Skeletal muscle satellite cell (primary cell): ENCODE measurements around the gene LNX2.

Source experiments
- H3K27me3 ChIP-seq: 2 replicates; pipeline ENCODE4 v1.7.0; 2013; ENCODE audit warnings: low read length; ENCODE audit not compliant: control insufficient read depth, insufficient read depth
- H3K36me3 ChIP-seq: 2 replicates; pipeline ENCODE4 v1.7.0; 2013; ENCODE audit warnings: mild to moderate bottlenecking, control low read depth, low read length; ENCODE audit not compliant: insufficient read depth
- H3K4me1 ChIP-seq: 2 replicates; pipeline ENCODE4 v1.7.0; 2013; ENCODE audit warnings: low read length; ENCODE audit not compliant: control insufficient read depth, insufficient read depth
- H3K4me2 ChIP-seq: 2 replicates; pipeline ENCODE4 v1.7.0; 2013; ENCODE audit warnings: mild to moderate bottlenecking, low read length
- H3K4me3 ChIP-seq: 2 replicates; pipeline ENCODE4 v1.7.0; 2013; ENCODE audit warnings: low read length
- H3K9ac ChIP-seq: 2 replicates; pipeline ENCODE4 v1.7.0; 2013; ENCODE audit warnings: mild to moderate bottlenecking, low read depth, low read length, moderate library complexity
- H3K9me3 ChIP-seq: replicated peaks from 2 replicates; pipeline ENCODE4 v1.7.0; 2013; ENCODE audit warnings: mild to moderate bottlenecking, control low read depth, low read length

Gene LNX2

DNA sequence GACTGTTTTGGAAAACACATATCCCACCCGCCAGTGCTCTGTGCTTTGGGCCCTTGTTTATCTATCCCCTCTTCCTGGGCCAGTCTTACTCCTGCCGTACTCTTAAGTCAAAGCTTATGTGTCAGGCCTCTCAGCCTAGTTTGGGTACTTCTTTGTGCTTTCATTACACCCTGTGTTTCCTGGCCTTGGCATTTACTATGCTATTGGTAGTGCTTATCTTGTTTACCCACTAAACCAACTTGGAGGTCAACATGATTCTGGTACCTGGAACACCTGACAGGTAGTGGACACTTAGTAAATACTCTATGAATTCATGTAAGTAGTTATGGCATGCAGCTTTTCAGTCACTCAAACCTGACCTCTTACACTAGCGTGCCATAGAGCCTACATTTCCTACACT lies 3.7 kb upstream of the LNX2 start:
- Histone ChIP-seq H3K27me3 (no peaks in the 10 kb centered on the region), H3K9me3 (no peaks in the 10 kb centered on the region), H3K4me3 (no peak overlapping the region), H3K9ac (no peak overlapping the region), H3K4me1 (peaks cover 16% of the 10 kb centered on the region), H3K36me3 (peaks cover 20% of the 10 kb centered on the region), H3K4me2 (no peak overlapping the region)

DNA sequence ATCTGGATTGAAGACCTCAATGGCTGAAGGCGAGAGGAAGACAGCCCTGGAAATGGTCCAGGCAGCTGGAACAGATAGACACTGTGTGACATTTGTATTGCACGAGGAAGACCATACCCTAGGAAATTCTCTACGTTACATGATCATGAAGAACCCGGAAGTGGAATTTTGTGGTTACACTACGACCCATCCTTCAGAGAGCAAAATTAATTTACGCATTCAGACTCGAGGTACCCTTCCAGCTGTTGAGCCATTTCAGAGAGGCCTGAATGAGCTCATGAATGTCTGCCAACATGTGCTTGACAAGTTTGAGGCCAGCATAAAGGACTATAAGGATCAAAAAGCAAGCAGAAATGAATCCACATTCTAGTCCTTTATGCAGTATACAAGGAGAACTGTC lies 2.6 kb upstream of the LNX2 start:
- H3K4me1 ChIP-seq, result peaks cover 22% of the 10 kb centered on the region
- H3K4me2 ChIP-seq, result peak overlapping the region; percentile 98
- no peaks in the 10 kb centered on the region for H3K9me3 ChIP-seq
- no peaks in the 10 kb centered on the region for H3K27me3 ChIP-seq
- H3K4me3 ChIP-seq, result peak overlapping the region; percentile 97
- H3K36me3 ChIP-seq, result peaks cover 18% of the 10 kb centered on the region
- peak overlapping the region; percentile 94 for H3K9ac ChIP-seq

DNA sequence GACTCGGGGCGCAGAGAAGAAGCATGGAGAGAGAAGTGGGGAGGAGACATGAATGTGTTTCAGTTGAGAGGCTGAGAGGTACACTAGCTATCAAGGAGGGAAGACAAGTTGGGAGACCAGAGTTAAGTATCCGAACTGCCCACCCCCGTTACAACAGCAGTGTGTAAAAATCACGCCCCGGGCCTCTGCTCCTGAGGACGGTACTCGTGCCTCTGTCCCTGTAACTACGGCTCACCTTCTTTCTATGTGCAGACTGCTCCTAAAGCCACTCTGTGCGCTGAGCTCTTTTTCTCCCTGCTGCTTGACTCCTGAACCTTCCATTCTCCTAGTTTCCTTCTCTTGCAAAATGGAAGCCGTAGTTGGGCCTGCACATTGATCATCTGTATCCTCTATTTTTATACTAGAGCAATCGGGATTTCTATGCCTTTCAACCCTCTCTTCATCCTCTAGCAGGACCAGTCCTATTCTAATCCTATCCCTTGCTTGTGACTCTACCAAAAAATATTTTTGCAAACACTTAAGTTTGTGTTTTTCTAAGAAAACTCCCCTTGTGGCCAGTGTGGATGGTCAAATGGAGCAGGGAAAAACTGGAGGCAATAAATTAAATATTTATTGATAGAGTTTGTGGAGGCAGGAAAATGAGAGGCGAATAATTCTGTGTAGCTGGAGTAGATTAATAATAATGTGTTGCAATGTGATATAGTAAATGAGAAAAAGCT lies 1.9 kb upstream of the LNX2 start:
- Histone ChIP-seq H3K4me3 (peak overlapping the region; percentile 97), H3K4me2 (peak overlapping the region; percentile 98), H3K9me3 (no peaks in the 10 kb centered on the region), H3K36me3 (peaks cover 18% of the 10 kb centered on the region), H3K9ac (peak overlapping the region; percentile 94), H3K4me1 (peaks cover 22% of the 10 kb centered on the region), H3K27me3 (no peaks in the 10 kb centered on the region)

DNA sequence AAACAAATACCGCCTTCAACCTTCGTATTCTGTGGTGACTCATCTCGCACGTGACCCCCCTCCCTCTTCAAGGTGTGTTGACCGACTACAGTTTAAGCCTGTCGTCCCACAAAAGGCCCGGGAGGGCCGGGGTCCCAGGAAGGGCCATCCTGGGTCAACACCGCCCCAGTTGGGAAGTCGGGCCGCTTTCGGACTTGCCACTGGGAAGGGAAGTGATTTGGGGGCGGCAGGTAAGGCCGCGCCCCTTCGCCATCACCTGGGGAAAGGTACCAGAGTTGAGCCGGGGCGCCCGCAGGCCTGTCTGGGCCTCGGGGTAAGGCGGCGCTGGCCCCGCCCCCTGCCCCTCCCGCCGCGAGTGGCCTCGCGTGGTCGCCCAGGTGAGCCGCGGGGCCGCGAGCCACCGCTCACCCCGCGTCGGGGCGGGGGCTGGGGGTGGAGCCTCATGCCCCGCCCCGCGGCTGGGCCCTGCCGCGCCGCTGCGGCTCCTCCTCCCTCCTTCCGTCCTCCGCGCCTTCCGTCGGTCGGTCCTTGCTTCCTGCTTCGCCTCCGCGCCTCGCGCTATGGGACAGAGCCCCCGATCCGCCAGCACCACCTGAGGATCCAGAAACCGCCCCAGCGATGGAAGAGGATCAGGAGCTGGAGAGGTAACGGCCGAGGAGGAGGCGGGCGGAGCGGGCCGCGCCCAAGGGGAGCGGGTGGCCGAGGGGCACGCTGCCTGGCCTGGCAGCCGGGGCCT lies 1.2 kb upstream of the LNX2 start, which contains the start of gene POLR1D:
POLR1D (plus strand) TSS at position 527 of the 736 bp plus-strand sequence; CDS start at position 619, 92 bp downstream.
- H3K4me2 ChIP-seq, result peak within 1 kb of the TSS; percentile 98
- no peaks in the 10 kb centered on the region for H3K27me3 ChIP-seq
- H3K4me3 ChIP-seq, result peak within 1 kb of the TSS; percentile 97
- H3K36me3 ChIP-seq, result peaks cover 18% of the 10 kb centered on the region
- H3K9me3 ChIP-seq, result no peaks in the 10 kb centered on the region
- peaks cover 22% of the 10 kb centered on the region for H3K4me1 ChIP-seq
- H3K9ac ChIP-seq, result peak within 1 kb of the TSS; percentile 94

DNA sequence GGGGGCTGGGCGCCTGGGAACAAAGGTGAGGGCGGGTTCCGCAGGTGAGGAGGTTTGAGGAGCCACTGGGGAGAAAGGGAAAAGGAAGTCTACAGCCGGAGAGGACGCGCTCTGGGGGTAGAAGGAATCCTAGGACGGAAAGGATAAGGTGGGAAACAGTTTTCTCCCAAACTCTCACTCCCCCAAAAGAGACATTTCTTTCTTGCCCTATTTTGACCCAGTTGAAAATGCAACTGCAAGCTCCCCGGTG lies 712 bp upstream of the LNX2 start:
- H3K4me3 ChIP-seq, result peak overlapping the region; percentile 97
- peaks cover 22% of the 10 kb centered on the region for H3K4me1 ChIP-seq
- H3K27me3 ChIP-seq, result no peaks in the 10 kb centered on the region
- no peaks in the 10 kb centered on the region for H3K9me3 ChIP-seq
- H3K36me3 ChIP-seq, result peaks cover 18% of the 10 kb centered on the region
- H3K9ac ChIP-seq, result peak overlapping the region; percentile 94
- H3K4me2 ChIP-seq, result peak overlapping the region; percentile 98

DNA sequence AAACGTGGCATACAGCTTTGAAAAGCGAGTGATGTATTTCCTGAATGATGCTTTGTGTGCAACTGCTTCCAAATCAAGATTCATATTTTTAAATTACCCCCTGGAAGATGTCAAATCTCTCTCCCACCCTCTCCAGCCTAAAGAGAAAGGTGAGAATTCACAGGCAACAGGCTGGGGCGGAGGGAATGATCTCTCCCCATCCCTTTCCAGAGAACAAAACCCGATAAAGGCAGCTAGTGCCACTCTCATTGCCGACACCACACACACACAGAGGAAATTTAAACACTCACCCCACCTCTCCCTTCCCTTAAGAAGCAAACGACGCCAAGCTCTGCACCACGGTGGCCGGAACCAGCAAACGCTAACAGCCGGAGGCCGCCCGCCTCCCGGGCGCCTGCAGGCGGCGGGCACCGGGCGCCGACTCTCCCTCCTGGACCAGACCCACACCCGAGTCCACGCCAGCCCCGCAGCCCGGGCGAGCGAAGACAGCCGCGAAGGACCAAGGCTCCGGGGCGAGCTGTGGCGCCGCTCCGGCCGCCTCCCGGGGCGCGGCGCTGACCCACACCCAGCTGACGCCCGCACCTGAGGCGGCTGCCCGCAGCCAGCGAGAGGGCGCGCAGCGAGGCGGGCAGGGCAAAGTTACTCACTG lies 477 bp downstream of the LNX2 start:
- peak overlapping the region; percentile 97 for H3K4me3 ChIP-seq
- peak overlapping the region; percentile 89 for H3K4me2 ChIP-seq
- no peaks in the 10 kb centered on the region for H3K27me3 ChIP-seq
- no peaks in the 10 kb centered on the region for H3K9me3 ChIP-seq
- H3K9ac ChIP-seq, result peak overlapping the region; percentile 74
- H3K4me1 ChIP-seq, result peaks cover 22% of the 10 kb centered on the region
- peaks cover 15% of the 10 kb centered on the region for H3K36me3 ChIP-seq

DNA sequence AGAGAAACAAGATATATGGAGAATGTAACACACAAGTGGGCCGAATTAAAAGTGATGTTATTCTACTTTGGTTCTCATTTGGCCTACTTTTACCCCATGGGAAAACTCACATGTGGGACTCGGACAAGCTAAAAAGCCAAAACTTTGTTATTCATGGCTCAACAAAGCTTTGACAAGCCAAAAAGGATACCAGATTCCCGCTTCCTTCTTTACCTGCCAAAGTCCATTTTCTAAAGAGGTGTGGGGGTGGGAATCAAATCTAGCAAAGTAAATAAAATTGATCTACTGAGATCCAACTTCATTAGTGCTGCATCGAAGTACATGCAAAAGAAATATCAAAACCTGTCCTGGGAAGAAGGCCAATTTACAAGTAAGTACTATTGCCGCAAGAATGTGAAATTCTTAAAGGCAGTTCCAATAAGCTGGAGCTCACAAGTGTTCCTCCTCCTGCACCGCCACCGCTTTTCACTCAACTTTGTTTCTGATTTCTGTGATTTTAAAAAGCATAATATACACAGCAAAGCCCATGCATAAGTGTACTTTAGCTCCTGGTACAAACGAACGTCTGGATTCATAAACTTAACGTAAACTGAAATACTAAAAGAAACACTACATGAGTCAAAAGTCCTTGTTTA lies 1.1 kb downstream of the LNX2 start:
- H3K9ac ChIP-seq, result peak overlapping the region; percentile 74
- peaks cover 22% of the 10 kb centered on the region for H3K4me1 ChIP-seq
- peaks cover 14% of the 10 kb centered on the region for H3K36me3 ChIP-seq
- H3K4me2 ChIP-seq, result peak overlapping the region; percentile 89
- no peaks in the 10 kb centered on the region for H3K9me3 ChIP-seq
- no peaks in the 10 kb centered on the region for H3K27me3 ChIP-seq
- H3K4me3 ChIP-seq, result peak overlapping the region; percentile 97

DNA sequence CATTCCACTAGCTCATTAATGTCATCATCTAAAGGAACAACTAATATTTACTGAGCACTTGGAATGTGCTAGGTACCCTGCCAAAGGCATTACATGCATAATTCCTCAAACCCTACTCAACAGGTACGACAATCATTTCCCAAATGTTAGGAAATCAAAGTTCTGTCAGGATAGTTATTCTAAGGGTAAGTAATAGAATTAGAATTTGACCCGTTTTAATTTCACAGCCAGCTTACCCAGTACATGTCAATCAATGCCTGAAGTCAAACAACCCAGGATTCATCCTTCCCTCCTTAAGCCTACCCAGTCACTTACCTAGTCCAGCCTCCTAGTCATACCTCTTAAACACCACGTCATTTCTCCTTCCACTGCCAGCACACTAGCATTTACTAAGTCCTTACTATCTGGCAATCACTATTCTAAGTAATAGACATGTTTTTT lies 2.4 kb downstream of the LNX2 start:
- H3K4me3 ChIP-seq, result no peak overlapping the region
- H3K9ac ChIP-seq, result no peak overlapping the region
- H3K36me3 ChIP-seq, result peaks cover 1% of the 10 kb centered on the region
- no peak overlapping the region for H3K4me2 ChIP-seq
- no peaks in the 10 kb centered on the region for H3K27me3 ChIP-seq
- peaks cover 18% of the 10 kb centered on the region for H3K4me1 ChIP-seq
- no peaks in the 10 kb centered on the region for H3K9me3 ChIP-seq

DNA sequence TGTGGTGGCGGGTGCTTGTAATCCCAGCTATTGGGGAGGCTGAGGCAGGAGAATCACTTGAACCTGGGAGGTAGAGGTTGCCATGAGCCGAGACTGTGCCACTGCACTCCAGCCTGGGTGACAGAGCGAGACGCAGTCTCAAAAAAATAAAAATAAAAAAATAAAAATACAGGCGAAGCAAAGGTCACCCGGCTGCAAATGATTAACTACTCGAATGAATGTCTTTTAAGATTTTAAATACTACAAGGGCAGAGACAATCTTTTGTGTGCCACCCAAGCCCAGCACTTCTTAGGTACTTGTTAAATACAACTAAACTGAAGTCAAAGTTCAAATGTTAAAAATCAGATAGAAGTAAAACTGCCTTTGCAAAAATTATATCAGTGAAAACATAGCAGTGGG lies 6.7 kb downstream of the LNX2 start:
- Histone ChIP-seq H3K9ac (no peak overlapping the region), H3K4me3 (no peak overlapping the region), H3K4me2 (no peak overlapping the region), H3K9me3 (no peaks in the 10 kb centered on the region), H3K4me1 (peaks cover 8% of the 10 kb centered on the region), H3K27me3 (no peaks in the 10 kb centered on the region), H3K36me3 (no peaks in the 10 kb centered on the region)

DNA sequence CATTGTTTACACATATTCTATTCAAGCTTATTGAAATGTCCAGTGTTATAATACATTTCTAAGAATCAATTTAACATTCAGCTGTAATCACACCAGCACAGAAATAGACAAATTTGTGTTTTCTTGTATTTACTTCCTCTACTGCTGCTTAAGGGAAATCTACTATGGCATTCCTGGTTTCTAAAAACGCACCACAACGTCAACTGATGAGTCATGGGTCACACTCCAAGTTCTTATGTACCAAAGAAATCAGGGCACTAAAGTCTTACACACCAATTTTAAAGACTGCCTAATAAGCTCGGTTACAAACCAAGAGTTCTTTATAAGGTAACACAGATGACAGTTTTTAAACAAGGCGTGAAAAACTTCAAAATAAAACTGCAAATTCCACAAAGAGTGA lies 13.2 kb downstream of the LNX2 start:
- Histone ChIP-seq H3K4me3 (peak overlapping the region; percentile 9), H3K4me2 (peak overlapping the region; percentile 57), H3K4me1 (peaks cover 25% of the 10 kb centered on the region), H3K36me3 (no peaks in the 10 kb centered on the region), H3K9me3 (no peaks in the 10 kb centered on the region), H3K27me3 (no peaks in the 10 kb centered on the region), H3K9ac (no peak overlapping the region)

DNA sequence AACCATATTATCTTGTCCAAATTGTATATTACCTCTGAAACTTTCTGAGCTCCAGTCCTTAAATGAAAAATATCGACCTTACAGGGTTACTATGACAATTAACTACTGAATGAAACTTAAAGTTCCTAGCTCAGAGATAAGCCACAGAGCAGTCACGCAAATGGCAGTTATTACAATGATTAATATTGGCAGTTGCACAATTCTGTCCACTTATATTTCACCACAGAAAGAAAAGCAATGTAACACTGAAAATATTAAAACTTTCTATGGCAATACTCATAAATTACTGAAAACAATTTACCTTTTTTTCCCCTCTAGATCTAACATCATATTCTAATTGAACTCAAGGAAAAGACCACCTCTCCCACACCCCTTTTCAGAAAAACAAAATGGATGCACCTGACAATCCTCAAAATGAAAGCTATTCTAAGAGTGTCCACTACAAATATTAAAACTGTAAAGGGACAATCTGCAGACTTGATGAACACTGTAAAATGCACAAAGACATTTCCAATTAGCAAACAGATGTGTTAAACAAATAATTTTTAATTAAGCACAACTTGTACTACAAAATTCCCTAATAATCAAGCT lies 14.6 kb downstream of the LNX2 start:
- Histone ChIP-seq H3K4me2 (peak overlapping the region; percentile 54), H3K9ac (no peak overlapping the region), H3K27me3 (no peaks in the 10 kb centered on the region), H3K4me3 (no peak overlapping the region), H3K36me3 (no peaks in the 10 kb centered on the region), H3K9me3 (no peaks in the 10 kb centered on the region), H3K4me1 (peaks cover 21% of the 10 kb centered on the region)
